OCI-M2 (cell line): ENCODE measurements around the gene PLPP1.
"Not testable (repeated sequence)": the region's sequence is repeated elsewhere in the genome, so short reads cannot be mapped to it uniquely, and the experiment has no call there.

Experiments
- DNase-seq: peaks from one replicate; lab custom pipeline; 2025; ENCODE audit not compliant: unreplicated experiment; lab: John Stamatoyannopoulos, UW

Gene PLPP1

DNA sequence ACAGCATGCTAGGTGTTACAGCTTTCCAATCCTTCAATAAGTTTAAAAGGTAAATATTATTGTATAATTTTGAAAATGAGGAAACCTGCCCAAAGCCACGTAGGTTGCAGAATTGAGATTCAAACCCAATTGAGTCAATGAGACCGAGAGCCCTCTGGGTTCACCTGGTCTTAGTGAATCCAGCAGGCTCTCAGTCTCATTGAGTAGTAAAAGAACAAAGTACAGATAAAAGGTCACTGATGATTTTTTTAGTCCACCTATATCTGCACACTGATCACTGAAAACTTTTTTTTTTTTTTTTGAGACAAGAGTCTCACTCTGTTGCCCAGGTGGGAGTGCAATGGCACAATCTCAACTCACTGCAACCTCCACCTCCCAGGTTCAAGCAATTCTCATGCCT, 27.2 kb downstream of the PLPP1 start:
- no peak for DNase-seq

DNA sequence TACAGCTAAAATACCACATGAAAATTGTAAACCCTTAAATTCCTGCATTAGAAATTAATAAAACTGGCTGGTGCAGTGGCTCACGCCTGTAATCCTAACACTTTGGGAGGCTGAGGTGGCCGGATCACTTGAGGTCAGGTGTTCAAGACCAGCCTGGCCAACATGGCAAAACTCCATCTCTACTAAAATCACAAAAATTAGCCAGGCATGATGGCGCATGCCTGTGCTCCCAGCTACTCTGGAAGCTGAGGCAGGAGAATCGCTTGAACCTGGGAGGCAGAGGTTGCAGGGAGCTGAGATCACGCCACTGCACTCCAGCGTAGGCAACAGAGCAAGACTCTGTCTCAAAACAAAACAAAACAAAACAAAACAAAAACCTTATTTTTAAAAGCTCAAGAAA, 29.1 kb downstream of the PLPP1 start:
- not testable (repeated sequence) for DNase-seq

DNA sequence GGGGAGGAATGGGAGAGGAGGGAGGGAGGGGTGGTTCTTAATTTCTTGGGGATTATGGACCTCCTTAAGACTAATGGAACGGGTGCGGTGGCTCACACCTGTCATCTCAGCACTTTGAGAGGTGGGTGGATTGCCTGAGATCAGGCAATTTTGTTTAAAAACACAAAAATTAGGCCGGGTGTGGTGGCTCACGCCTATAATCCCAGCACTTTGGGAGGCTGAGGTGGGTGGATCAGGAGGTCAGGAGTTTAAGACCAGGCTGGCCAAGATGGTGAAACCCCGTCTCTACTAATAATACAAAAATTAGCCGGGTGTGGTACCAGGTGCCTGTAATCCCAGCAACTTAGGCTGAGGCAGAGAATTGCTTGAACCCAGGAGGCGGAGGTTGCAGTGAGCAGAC, 30.8 kb downstream of the PLPP1 start:
- not testable (repeated sequence) for DNase-seq

DNA sequence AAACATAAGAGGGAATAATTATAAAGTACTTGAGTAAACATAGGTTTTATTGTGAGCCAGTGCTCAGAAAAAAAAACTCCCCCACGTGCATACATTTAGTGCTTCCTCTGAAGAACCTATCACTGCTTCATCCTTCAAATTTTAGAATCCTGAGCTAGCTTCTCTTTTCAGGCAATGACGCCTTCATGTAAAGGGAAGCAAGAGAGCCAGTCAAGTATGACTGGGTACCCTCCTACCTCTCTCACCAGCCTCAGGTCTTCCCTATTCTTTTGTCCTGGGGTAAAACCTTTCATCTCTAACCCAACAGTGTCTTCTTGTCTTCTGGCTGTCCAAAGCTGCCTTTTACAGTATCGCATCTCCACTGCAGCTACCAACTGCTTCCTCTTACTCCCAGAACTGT, 32.0 kb downstream of the PLPP1 start:
- DNase-seq: no peak

DNA sequence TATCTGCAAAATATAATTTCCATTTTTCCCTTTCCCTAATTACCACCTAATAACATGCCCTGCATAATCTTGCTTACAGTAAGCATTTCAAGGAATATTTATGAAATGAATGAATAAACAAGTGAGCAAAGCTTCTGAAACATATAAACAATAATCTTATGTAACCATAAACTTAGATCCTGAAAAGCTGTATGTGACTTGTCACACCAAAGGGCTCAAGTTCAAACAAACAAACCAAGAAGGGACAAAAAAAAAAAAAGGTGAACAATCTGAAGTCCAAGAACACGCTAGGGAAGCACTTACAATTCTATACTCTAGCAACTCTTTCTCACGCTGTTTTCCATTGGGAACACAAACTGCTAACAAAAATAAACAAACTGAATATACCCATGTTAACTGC, 36.3 kb downstream of the PLPP1 start:
- DNase-seq: no peak

DNA sequence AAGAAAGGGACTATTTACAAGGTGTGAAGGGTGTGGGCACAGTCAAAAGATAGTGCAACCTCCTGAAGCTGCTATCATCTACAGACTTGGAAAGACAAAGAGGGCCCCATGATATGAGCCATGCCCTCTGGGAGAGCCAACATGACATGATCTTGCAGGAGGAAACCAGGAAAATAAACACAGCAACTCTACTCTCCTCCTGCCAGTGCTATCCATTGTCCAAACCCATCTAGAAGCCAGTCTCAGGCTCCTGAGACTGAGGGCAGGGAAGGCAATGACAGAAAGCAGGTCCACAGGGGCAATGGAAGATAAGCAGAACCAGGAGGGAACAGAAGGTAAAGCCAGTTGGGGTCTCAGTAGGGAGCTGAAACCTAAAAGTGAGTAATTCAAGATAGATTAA, 37.1 kb downstream of the PLPP1 start:
- no peak for DNase-seq

DNA sequence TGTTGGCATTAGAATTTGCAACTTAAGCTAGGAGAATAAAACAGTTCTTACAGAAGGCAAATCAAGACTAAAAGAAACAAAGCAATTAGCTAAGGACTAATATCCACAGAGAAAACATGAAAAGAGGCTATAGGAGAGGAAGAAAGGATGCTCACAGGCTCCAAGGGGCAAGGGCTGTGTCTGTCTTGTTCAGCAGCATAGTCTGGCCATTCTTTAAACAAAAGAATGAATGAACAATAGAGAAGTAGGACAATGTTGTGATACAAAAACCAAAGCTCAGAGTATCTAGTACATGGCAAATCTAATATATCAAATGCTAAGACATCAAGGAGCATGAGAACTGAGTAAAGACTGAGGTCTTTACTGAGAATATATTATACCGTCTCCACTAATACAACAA, 39.5 kb downstream of the PLPP1 start:
- no peak for DNase-seq

DNA sequence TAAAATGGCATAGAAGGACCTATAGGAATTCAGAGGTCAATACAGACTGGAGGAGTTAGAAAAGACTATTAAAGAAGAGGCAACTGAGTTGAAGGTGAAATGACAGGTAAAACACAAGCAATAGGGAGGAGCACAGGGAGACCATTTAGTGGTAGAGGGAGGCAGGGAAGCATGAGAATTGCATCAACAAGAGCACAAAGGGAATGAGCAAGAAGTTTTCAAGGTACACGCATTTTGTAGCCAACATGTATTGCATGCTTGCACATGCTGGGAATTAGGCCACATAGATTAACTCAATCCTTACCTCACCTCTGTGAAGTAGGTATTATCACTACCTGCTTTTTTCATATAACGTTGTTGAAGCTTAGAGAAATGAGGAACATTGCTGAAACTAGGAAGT, 42.3 kb downstream of the PLPP1 start:
- DNase-seq: no peak

DNA sequence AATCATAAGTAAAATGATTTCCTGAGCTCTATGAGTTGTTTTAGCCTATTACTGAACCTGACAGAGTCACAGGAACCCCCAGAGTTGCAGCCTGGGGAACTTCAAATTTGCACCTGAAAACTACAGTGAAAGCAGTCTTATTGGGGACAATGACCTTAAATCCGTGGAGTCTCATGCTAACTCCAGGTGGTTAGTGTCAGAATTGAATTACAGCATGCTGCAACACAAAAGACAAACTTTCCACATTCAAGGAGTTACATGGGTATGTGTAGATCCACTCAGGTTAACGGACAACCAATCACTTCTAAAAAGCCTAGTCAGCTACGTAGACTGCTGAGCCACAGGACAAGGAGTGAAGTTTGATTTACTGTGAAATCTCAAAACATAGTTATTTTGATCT, 49.7 kb downstream of the PLPP1 start:
- DNase-seq: no peak

DNA sequence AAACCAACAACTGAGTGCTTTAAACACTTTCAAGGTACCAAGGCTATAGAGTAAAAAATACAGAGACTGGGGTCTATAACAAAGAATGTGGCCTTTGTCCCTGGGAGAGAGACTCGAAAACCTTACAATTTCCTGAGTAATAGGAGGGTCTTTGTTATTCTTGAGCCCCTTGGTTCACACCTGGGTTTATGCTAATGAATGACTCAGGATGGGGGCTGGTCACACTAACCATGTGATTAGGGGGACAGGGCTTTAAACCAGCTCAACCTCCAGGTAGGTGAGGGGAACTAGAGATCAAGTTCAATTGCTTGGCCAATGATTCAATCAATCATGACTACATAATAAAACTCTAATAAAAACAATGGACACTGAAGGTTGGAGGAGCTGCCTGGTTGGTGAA, 50.2 kb downstream of the PLPP1 start:
- DNase-seq: no peak

DNA sequence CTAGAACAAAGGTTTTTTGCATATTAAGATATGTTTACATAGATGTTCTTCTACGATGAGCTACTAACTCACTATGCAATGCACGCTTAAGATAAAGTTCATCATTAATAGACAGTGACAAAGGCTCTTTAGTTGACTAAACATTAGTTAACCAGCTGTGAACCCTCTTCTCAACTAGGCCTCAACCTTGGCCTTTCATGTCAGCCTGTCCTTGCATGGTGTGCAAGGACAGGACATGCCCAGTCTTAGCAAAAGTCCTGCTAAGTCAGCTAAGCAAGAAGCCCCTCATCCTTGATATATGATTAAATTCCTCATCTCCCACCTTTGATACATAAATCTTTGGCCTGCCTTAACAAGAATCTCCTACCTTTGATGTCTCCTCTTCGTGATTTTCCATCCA, 50.9 kb downstream of the PLPP1 start:
- no peak for DNase-seq

DNA sequence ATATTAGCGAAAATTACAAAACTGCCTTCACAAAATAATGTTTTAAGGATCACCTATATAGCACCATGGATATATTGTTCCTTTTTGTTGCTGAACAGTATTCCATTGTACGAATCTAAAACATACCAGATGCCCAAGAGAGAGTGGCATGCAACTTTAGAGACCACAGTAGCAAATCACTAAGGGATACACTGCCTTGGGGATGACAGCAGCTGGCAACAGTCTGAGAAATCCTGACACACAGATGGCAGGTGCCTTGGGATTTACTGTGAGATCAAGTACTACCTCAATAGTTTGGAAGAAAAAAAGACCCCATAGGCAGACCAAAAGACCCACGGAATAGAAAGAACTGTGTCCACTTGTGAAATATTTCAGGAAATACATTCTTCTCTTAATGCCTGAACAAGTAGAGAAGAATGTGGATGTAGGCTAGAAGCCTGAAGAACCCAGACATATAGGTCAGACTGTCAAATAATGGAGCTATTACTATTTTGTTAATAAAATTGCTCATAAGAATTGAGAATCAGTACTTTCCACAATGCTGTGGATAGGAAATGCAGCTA, 53.4 kb downstream of the PLPP1 start:
- DNase-seq: no peak

DNA sequence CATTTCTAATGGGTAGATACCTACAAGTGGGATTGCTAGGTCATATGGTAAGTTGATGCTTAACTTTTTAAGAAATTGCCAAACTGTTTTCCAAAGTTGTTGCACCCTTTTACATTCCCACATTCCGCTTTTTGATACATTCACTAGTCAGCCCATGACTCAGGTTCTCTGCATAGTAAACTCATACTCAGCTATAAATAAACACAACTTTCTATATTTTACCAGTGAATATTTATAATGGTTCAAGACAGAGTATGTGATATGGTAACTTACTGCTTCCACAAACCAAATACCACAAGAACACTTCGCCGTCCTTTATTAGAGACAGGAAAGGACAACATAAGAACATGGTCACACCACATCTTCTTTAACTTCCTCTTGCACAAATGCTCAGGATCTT, 54.0 kb downstream of the PLPP1 start:
- no peak for DNase-seq

DNA sequence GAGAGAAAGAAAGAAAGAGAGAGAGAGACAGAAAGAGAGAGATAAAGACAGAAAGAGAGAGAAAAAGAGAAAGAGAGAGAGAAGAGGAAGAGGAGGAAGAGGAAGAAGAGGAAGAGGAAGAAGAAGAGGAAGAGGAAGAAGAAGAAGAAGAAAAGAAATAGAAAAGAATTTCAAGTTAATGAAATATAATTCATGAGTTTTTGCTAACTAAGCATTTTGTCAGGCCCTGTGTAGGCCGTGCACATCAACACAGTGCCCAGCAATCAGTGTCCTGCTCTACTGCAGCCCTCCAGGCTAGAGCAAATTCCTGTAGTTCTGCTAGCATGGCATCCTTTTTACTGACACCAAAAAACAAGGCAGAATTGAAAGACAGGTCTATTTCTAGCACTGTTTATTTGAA, 62.1 kb downstream of the PLPP1 start:
- no peak for DNase-seq

DNA sequence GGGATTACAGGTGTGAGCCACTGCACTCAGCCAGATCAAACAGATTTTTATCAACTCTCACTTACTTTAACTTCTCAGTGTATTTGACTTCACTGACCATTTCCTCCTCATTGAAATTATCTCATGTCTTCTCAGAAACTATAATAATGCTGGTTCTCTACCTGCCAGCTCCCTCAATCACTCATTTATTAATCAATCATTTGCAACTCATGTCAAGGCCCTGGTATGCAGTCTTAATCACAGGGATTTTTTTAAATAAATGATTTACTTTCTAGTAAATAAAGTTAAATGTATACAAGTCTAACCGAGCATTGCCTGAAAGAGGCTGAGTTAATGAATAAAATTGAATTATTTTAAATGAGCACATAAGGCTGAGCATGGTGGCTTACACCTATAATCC, 63.3 kb downstream of the PLPP1 start:
- DNase-seq: no peak

DNA sequence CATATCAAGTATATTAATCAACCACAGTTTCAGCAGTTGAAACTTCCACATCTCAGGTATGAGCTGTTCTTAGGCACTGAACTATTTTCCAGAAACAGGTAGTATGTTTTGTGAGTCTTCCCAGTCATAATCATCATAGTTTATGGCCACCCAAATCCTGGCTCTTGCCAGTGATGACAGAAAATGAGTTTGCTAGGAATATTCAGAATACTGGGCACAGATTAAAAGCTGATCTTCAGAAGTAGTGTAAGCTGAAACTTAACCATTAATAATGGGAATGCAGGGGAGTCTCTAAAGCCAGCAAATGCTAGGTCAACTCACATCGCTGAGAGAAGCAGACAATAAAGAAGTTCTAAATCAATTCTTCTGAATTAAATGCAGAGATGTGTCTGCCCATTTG, 64.5 kb downstream of the PLPP1 start:
- no peak for DNase-seq

DNA sequence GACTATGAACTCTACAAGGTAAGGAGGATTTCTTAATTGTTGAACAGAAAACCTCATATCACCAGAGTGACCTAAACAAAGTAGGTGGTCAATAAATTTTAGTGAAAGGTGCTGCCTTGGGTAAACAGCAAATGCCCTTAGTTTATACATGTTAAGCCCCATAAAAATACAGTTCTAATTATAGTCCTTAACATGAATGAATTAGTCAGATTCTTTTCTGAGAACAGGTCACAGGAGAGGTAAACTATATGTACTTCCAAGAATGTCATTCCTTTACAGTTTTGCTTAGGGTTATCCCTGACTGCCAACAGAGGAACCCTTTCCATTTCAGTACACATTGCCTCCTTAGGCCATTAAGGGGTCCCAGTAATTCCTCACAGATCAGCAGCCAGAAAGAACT, 64.9 kb downstream of the PLPP1 start:
- DNase-seq: no peak

DNA sequence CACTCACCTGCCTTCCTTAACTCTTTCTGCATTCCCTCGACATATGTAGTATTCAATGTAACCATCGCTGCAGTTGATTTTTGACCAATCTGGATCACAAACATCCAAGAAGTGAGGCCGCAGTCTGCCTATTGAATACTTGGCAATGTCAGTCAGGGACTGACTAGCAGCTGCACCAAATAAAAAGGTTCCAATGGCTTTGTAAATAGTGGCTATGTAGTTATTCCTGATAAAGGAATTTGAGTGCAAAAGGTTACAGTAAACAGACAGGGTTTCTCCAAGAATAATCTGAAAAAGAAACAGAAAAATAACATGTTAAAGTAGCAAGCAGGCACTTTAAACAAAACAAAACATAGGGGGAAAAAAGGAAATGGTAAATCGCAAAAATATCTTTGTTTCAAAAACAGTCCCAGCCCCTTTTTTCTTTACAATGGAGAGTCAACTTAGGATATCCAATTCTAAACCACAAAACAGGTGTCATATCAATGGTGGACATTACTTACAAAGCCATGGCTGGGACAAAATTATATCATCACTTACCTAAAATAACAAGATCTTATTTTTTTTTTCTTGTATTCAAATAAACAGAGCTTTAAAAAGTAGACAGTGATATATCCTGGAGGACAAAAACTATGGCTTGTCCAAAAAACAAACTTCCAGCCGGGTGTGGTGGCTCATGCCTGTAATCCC, 66.8 kb downstream of the PLPP1 start:
- DNase-seq: no peak

DNA sequence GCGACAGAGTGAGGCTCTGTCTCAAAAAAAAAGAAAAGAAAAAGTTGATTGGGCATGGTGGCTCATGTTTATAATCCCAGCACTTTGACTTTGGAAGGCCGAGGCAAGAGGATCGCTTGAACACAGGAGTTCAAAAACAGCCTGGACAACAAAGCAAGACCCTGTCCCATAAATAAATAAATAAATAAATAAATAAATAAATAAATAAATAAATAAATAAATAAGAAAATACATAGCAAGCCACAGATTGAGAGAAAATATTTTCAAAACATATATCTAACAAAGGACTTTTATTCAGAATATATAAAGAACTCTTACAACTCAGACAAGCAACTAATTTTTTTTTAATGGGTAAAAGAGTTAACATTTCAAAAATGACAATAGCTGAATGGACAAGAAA, 71.2 kb downstream of the PLPP1 start:
- DNase-seq: no peak

DNA sequence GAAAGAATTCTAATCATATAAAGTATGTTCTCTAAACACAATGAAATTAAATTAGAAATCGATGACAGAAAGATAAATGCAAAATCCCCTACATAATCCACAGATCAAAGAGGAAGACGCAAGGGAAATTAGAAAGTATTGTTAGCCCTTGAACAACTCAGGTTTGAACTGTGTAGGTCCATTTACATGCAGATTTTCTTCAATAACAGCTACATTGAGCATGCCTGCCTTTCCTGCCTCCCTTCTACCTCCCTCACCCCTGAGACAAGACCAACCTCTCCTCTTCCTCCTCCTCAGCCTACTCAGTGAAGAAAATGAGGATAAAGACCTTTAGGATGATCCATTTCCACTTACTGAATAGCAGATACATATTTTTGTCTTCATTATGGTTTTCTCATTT, 75.2 kb downstream of the PLPP1 start:
- DNase-seq: no peak

DNA sequence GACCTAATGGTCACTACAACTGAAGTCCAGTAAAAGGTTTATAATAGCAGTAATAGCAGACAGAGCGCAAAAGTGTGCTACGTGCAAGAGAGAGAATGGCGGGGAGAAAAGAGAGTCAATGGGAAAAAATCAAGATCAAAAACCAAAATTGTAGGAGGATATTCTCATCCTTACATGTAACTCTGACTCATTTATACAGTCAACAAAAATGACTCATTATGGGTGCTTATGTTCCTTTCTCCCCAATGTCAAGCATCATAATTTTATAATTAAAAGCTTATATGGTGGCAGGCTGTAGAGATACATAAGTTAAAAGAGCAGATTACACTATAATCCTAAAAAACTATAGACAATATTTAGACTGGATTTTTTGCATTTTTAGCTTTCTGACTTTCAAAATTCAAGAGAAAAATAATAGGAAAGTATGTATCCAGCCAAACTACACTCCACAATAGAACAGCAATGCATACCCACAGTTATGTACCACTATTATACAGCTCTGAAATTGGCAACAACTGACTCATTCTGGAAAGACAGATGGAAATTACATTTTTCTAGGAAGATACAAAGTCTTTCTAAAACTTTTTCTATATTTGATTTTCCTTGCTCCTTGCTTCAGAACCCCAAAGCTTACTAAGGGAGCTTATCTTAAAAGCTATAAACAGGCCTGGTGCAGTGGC, 78.4 kb downstream of the PLPP1 start:
- no peak for DNase-seq

DNA sequence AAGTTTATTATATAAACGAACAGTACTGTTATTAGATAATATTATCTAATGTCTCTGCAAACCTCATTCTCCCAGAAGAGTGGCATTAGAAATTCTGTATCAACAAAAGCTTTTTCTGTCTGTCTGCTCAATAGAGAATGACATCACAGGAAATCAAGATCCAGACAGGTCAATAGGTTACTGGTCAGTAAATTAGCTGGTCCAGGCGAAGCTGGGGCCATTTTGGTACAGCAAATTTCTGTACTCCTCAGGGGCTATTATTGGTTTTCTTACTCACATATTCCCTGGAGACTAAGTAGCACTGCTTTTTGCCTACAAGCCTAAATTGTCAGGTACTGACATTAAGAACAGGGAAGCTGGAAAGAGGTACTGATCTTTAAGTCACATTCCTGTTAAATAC, 80.5 kb downstream of the PLPP1 start:
- DNase-seq: no peak

DNA sequence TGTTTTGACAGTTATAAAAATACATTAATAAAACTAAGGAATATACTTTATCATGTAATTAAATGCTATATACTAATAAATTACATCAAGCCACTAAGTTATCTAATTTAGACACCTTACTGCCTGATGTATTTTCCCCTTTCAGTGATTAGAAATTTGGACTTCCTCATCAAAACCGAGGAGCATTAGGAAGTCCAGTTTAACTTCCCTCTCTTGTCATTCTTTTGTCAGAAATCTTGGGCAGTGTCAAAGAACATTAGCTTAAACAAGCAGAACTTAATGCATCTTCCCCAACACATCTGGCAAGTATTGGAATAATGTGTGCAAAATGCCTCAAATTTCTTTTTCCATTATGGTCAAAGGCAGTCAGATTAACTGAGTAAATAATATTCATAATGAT, 81.6 kb downstream of the PLPP1 start:
- no peak for DNase-seq
